Measurements from ENCODE around the gene TPP1.

The TPP1 gene

DNA sequence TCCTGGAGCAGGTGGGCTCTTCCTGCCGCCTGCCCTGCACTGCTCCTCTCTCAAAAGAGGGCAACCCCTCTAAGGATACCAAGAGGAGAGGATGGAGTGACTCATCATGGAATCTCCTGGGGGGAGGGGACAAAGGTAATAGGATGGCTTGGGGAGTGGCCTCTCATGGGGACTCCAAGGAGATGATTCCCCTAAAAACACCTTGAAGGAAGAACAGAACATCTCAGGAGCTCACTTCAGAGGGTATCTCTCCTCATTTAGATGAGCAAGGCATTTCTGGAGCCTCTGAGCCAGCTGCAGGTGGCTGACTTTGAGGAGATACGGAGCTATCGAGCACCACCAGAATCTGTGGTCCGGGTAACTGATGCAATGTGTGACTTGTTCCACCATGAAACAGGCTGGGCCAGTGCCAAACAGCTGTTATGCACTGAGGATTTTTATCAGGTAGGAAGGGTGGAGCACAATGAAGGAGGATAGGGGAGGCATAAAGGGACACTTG is 56.1 kb downstream of the TPP1 start:
- DNase-seq (ENCODE audit: low read depth) = no peak
